ENCODE measurements around the gene ZNF587B.
A peak's percentile ranks its signal among the peaks of the same experiment; 100 is the strongest.
"Not testable (repeated sequence)": the region's sequence is repeated elsewhere in the genome, so short reads cannot be mapped to it uniquely, and the experiment has no call there.

The ZNF587B gene

DNA sequence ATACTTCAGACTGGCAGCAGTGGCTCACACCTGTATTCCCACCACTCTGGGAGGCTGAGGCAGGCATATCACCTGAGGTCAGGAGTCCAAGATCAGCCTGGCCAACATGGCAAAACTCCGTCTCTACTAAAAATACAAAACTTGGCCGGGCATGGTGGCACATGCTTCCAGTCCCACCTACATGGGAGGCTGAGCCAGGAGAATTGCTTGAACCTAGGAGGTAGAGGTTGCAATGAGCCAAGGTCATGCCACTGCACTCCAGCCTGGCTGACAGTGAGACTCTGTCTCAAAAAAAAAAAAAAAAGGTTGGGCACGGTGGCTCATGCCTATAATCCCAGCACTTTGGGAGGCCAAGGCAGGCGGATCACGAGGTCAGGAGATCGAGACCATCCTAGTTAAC lies 39.6 kb downstream of the ZNF587B start:
- not testable (repeated sequence) for DNase-seq (ENCODE audit: low read depth in 3 of 3, low spot score in 1 of 3)

- no peak for DNase-seq (ENCODE audit: low read depth in 3 of 3, low spot score in 1 of 3)
These were observed 40.1 kb downstream of the ZNF587B start for GRCh38 chr19:57870225-57870624.

DNA sequence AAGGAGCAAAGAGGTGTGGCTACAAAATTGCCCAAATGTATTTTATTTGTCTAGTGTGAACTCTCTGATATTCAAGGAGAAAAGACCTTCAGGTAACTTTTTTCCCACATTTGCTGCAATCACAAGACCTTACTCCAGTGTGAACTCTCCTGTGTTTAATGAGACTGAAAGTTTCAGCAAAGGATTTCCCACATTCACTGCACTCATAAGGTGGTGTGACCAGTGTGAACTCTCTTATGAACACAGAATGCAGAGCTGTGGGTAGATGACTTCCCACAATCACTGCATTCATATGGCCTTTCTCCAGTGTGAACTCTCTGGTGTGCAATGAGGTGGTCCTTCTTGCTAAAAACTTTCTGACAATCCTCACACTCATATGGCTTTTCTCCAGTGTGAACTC lies 42.4 kb downstream of the ZNF587B start:
- no peak for DNase-seq (ENCODE audit: low read depth in 3 of 3, low spot score in 1 of 3)

GRCh38 chr19:57873883-57874799 lies 44.0 kb downstream of the ZNF587B start:
- DNase-seq (ENCODE audit: low read depth in 3 of 3, low spot score in 1 of 3) = not testable (repeated sequence)

DNA sequence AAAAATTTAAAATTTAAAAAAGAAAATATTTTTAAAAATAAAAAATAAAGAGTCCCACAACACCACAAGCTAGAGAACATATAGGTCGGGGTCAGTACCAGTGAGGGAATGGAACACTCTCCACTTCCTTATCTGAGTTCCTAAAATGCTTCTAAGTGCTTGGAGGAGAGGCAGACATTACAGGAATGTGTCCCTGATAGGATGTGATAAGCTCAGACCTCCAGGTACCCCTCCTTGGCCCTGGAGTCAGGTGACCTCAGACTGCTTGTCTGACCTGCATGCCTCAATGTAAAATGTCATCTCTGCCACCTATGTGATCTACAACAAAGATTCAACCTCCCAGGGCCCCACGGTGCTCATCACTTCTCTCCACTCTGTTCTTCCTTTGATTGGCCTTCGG lies 55.9 kb downstream of the ZNF587B start:
- no peak for DNase-seq (ENCODE audit: low read depth in 3 of 3, low spot score in 1 of 3)

- DNase-seq (ENCODE audit: low read depth in 3 of 3, low spot score in 1 of 3) = no peak
These were observed 57.3 kb downstream of the ZNF587B start for GRCh38 chr19:57887195-57887941.

GRCh38 chr19:57888107-57888559 lies 58.0 kb downstream of the ZNF587B start:
- DNase-seq (ENCODE audit: low read depth in 3 of 3, low spot score in 1 of 3) = no peak

DNA sequence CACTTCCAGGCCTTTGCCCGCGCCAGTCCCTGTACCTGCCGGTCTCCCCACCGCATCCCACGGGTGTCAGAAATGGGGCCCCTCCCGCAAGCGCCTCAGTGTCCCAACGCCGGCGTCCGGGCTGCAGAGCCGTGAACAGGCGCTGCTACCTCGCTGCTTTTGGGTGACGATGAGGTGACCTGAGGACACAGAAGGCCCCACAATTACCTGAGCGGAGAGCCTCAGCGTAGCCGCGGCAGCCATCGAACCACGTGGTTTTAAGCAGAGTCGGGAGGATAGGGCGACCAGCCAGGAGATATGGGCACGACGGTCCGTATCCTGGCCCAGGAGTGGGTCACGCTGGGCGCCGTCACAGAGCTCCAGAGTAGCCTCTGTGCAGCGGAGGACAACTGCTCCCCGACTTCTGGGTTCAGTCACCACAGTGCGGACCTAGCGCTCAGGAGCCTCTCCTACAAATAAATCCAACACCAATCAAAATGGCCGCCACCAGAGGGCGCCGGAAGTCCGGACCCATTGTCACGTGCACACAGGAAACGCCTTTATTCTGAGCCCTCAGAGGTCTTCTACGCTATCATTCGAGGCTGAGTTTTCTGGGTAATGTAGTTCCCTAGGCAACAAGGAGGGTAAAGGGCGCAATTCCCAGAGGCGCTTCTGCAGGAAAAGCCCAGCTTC lies 58.6 kb downstream of the ZNF587B start, which contains the start of gene ZNF814:
Gene ZNF814, minus strand, starts transcription at position 478 of the 672 bp plus-strand sequence. Its CDS starts 235 bp downstream, at position 243.
- DNase-seq (ENCODE audit: low read depth in 3 of 3, low spot score in 1 of 3) = peak; percentile 35 to 75 (median 47)

DNA sequence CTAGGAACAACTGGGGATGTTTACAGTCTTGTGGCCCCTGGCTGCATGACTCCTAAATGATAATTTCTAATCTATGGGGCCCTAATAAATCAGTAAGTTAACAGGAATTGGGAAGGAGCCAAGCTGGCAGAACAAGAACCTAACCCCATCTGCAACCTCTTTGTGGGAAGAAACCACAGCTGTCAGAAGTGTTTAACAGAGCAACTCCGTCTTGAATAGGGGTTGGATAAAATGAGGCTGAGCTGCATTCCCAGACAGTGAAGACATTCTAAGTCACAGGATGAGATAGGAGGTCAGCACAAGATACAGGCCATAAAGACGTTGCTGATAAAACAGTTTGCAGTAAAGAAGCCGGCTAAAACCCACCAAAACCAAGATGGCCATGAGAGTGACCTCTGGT lies 60.6 kb downstream of the ZNF587B start:
- not testable (repeated sequence) for DNase-seq (ENCODE audit: low read depth in 3 of 3, low spot score in 1 of 3)
